Bronchus fibroblast of lung (primary cell): Measurements from ENCODE around the gene OR1L6. TPM values are rescaled to one million over a fixed set of nuclear protein-coding genes. Genes with fewer than 3 reads are reported as not detected.

Experiments
- total RNA-seq: library from RNA; depleted of rRNA; stranded (reverse); fragments of >200 nt; gene quantifications from 2 replicates; pipeline ENCODE4 v1.2.3, GENCODE V29; 2015

Gene OR1L6, protein sequence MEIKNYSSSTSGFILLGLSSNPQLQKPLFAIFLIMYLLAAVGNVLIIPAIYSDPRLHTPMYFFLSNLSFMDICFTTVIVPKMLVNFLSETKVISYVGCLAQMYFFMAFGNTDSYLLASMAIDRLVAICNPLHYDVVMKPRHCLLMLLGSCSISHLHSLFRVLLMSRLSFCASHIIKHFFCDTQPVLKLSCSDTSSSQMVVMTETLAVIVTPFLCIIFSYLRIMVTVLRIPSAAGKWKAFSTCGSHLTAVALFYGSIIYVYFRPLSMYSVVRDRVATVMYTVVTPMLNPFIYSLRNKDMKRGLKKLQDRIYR
- not detected in 2 replicates for total RNA-seq

DNA sequence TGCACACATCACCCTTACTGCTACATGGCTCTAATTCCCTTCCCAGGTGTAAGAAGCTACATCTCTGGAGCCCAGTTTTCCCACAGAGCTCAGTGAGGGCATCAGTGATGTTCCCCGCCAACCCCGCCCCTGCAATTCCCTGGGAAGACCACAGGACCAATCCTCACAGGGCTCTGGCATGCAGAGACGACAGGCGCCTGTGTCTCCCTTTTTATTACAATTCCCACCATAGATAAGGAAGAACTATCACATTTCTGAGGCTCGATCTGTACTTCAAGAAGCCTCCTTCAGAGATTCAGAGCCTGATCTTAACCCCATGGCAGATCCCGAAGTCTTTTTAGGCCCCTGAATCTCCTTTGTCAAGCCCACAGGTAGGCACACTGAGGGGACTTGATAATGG lies at the start of gene OR1L6:
TSS of gene OR1L6 (plus strand) at position 301 of the 400 bp plus-strand sequence. CDS start 7,545 bp downstream, outside the sequence.

DNA sequence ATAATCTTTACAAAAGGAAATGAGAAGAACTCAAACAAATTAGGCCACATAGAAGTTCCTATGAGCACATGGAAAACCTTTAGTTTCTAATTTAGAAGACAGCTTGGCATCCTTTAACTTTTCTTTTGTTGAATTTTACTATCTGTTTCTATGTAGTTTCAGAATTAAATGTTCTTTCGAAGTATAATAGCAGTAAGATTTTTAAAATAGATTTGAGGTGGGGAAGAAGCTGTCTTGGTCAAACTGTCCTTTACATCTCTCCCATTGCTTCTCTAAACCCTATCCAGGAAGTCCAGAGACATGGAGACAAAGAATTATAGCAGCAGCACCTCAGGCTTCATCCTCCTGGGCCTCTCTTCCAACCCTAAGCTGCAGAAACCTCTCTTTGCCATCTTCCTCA lies 18.4 kb upstream of the OR1L6 start, which contains the start of gene OR1L4:
TSS of gene OR1L4 (plus strand) at position 301 of the 400 bp plus-strand sequence. CDS start at position 301, 0 bp downstream.

GRCh38 chr9:122788831-122789230 lies 46.7 kb downstream of the OR1L6 start, which contains the start of gene OR5C1:
Gene OR5C1 (plus strand): TSS chr9:122788933. CDS start chr9:122788933, 0 bp downstream.

Other genes starting within 250 kb of the OR1L6 start
- not detected in 2 replicates for gene OR1J2, start 231.5 kb upstream of the OR1L6 start, total RNA-seq
- not detected in 2 replicates for gene OR1J4, start 223.2 kb upstream of the OR1L6 start, total RNA-seq
- not detected in 2 replicates for gene OR1N1, start 215.0 kb upstream of the OR1L6 start, total RNA-seq
- gene OR1N2, start 189.2 kb upstream of the OR1L6 start, total RNA-seq, result not detected in 2 replicates
- gene OR1L8, start 158.9 kb upstream of the OR1L6 start, total RNA-seq, result not detected in 2 replicates
- not detected in 2 replicates for gene OR1Q1, start 127.6 kb upstream of the OR1L6 start, total RNA-seq
- not detected in 2 replicates for gene OR1B1, start 84.7 kb upstream of the OR1L6 start, total RNA-seq
- not detected in 2 replicates for gene OR1L1, start 80.6 kb upstream of the OR1L6 start, total RNA-seq
- gene OR1L3, start 67.2 kb upstream of the OR1L6 start, total RNA-seq, result not detected in 2 replicates
- gene OR1L4, start 18.3 kb upstream of the OR1L6 start, total RNA-seq, result not detected in 2 replicates
- not detected in 2 replicates for gene OR5C1, start 46.6 kb downstream of the OR1L6 start, total RNA-seq
- not detected in 2 replicates for gene OR1K1, start 57.8 kb downstream of the OR1L6 start, total RNA-seq
- 15.5 and 18.2 TPM in 2 replicates for gene PDCL, start 86.3 kb downstream of the OR1L6 start, total RNA-seq
- 16.1 and 17.8 TPM in 2 replicates for gene RC3H2, start 163.1 kb downstream of the OR1L6 start, total RNA-seq
- gene ZBTB6, start 171.0 kb downstream of the OR1L6 start, total RNA-seq, result 3.7 and 4.4 TPM in 2 replicates
- gene ZBTB26, start 189.2 kb downstream of the OR1L6 start, total RNA-seq, result 2.2 and 2.5 TPM in 2 replicates
- gene RABGAP1, start 198.7 kb downstream of the OR1L6 start, total RNA-seq, result 7.6 TPM in 2 replicates